ENCODE results near the gene CLCN7. TPM values are rescaled to one million over a fixed set of nuclear protein-coding genes. Genes with fewer than 3 reads are reported as not detected.

The CLCN7 gene
- total RNA-seq, 2 donors from 2014 or later: 44.8 to 63.9 TPM

GRCh38 chr16:1496464-1496863 lies 21.6 kb upstream of the CLCN7 start:
- Mint-ChIP-seq H3K27me3 (no peaks in the 10 kb centered on the region), H3K36me3 (ENCODE audit: low read depth) (peaks cover 32% of the 10 kb centered on the region), H3K27ac (no peak overlapping the region), H3K4me3 (no peak overlapping the region), H3K9me3 (no peaks in the 10 kb centered on the region), H3K4me1 (no peaks in the 10 kb centered on the region)
- ATAC-seq (replicated peaks): no peak

- H3K27me3 Mint-ChIP-seq: no peaks in the 10 kb centered on the region
- no peak overlapping the region for H3K4me3 Mint-ChIP-seq
- H3K27ac Mint-ChIP-seq: no peak overlapping the region
- H3K9me3 Mint-ChIP-seq: no peaks in the 10 kb centered on the region
- ATAC-seq (replicated peaks): no peak
- H3K4me1 Mint-ChIP-seq: no peaks in the 10 kb centered on the region
- H3K36me3 Mint-ChIP-seq (ENCODE audit: low read depth): peaks cover 32% of the 10 kb centered on the region
Measured at GRCh38 chr16:1495889-1496262, 21.0 kb upstream of the CLCN7 start.

- no peaks in the 10 kb centered on the region for H3K27me3 Mint-ChIP-seq
- no peak overlapping the region for H3K27ac Mint-ChIP-seq
- no peaks in the 10 kb centered on the region for H3K4me1 Mint-ChIP-seq
- peak overlapping the region; percentile 87 for H3K4me3 Mint-ChIP-seq
- H3K36me3 Mint-ChIP-seq (ENCODE audit: low read depth): peaks cover 32% of the 10 kb centered on the region
- ATAC-seq (replicated peaks): no peak
- no peaks in the 10 kb centered on the region for H3K9me3 Mint-ChIP-seq
Measured at GRCh38 chr16:1495211-1495888, 20.5 kb upstream of the CLCN7 start.

GRCh38 chr16:1494711-1495110 lies 19.9 kb upstream of the CLCN7 start:
- H3K27me3 Mint-ChIP-seq: no peaks in the 10 kb centered on the region
- ATAC-seq (replicated peaks): no peak
- no peaks in the 10 kb centered on the region for H3K4me1 Mint-ChIP-seq
- H3K9me3 Mint-ChIP-seq: no peaks in the 10 kb centered on the region
- peaks cover 32% of the 10 kb centered on the region for H3K36me3 Mint-ChIP-seq (ENCODE audit: low read depth)
- H3K27ac Mint-ChIP-seq: no peak overlapping the region
- peak overlapping the region; percentile 87 for H3K4me3 Mint-ChIP-seq

- no peak for ATAC-seq (replicated peaks)
- H3K27me3 Mint-ChIP-seq: no peaks in the 10 kb centered on the region
- H3K4me3 Mint-ChIP-seq: peak overlapping the region; percentile 87
- H3K4me1 Mint-ChIP-seq: no peaks in the 10 kb centered on the region
- H3K9me3 Mint-ChIP-seq: no peaks in the 10 kb centered on the region
- H3K27ac Mint-ChIP-seq: no peak overlapping the region
- peaks cover 32% of the 10 kb centered on the region for H3K36me3 Mint-ChIP-seq (ENCODE audit: low read depth)
Measured at GRCh38 chr16:1494129-1494640, 19.4 kb upstream of the CLCN7 start.

GRCh38 chr16:1493746-1494094 lies 18.9 kb upstream of the CLCN7 start:
- Mint-ChIP-seq H3K27me3 (no peaks in the 10 kb centered on the region), H3K36me3 (ENCODE audit: low read depth) (peaks cover 29% of the 10 kb centered on the region), H3K27ac (no peak overlapping the region), H3K4me1 (no peaks in the 10 kb centered on the region), H3K9me3 (no peaks in the 10 kb centered on the region), H3K4me3 (peak overlapping the region; percentile 87)
- peak; percentile 16 for ATAC-seq (replicated peaks)

- H3K9me3 Mint-ChIP-seq: no peaks in the 10 kb centered on the region
- H3K36me3 Mint-ChIP-seq (ENCODE audit: low read depth): peaks cover 23% of the 10 kb centered on the region
- ATAC-seq (replicated peaks): peak; percentile 89
- peak within 1 kb of the TSS; percentile 93 for H3K27ac Mint-ChIP-seq
- peak within 1 kb of the TSS; percentile 87 for H3K4me3 Mint-ChIP-seq
- no peaks in the 10 kb centered on the region for H3K4me1 Mint-ChIP-seq
- no peaks in the 10 kb centered on the region for H3K27me3 Mint-ChIP-seq
Measured at GRCh38 chr16:1492923-1493745, 18.3 kb upstream of the CLCN7 start, which contains the start of gene TELO2. TELO2 (plus strand) TSS chr16:1493360; CDS start chr16:1494282, 922 bp downstream.

- ATAC-seq (replicated peaks): no peak
- Mint-ChIP-seq H3K27ac (peak overlapping the region; percentile 93), H3K4me1 (no peaks in the 10 kb centered on the region), H3K36me3 (ENCODE audit: low read depth) (peaks cover 15% of the 10 kb centered on the region), H3K27me3 (no peaks in the 10 kb centered on the region), H3K9me3 (no peaks in the 10 kb centered on the region), H3K4me3 (peak overlapping the region; percentile 87)
Measured at GRCh38 chr16:1492082-1492922, 17.5 kb upstream of the CLCN7 start.

- ATAC-seq (replicated peaks): no peak
- H3K36me3 Mint-ChIP-seq (ENCODE audit: low read depth): peaks cover 6% of the 10 kb centered on the region
- H3K9me3 Mint-ChIP-seq: no peaks in the 10 kb centered on the region
- H3K4me1 Mint-ChIP-seq: no peaks in the 10 kb centered on the region
- no peak overlapping the region for H3K4me3 Mint-ChIP-seq
- no peak overlapping the region for H3K27ac Mint-ChIP-seq
- no peaks in the 10 kb centered on the region for H3K27me3 Mint-ChIP-seq
Measured at GRCh38 chr16:1491327-1491726, 16.5 kb upstream of the CLCN7 start.

GRCh38 chr16:1489077-1489476 lies 14.2 kb upstream of the CLCN7 start:
- no peaks in the 10 kb centered on the region for H3K9me3 Mint-ChIP-seq
- no peaks in the 10 kb centered on the region for H3K27me3 Mint-ChIP-seq
- H3K4me3 Mint-ChIP-seq: no peak overlapping the region
- H3K27ac Mint-ChIP-seq: no peak overlapping the region
- no peak for ATAC-seq (replicated peaks)
- H3K36me3 Mint-ChIP-seq (ENCODE audit: low read depth): no peaks in the 10 kb centered on the region
- no peaks in the 10 kb centered on the region for H3K4me1 Mint-ChIP-seq

- Mint-ChIP-seq H3K36me3 (ENCODE audit: low read depth) (no peaks in the 10 kb centered on the region), H3K27ac (no peak within 1 kb of the TSS), H3K4me3 (no peak within 1 kb of the TSS), H3K4me1 (no peaks in the 10 kb centered on the region), H3K9me3 (no peaks in the 10 kb centered on the region), H3K27me3 (no peaks in the 10 kb centered on the region)
- ATAC-seq (replicated peaks): no peak
Measured at GRCh38 chr16:1488619-1489018, 13.8 kb upstream of the CLCN7 start, which contains the start of gene PTX4. PTX4 (minus strand) TSS chr16:1488944; CDS start chr16:1488909, 35 bp downstream.

GRCh38 chr16:1488054-1488601 lies 13.3 kb upstream of the CLCN7 start:
- no peak for ATAC-seq (replicated peaks)
- Mint-ChIP-seq H3K4me1 (no peaks in the 10 kb centered on the region), H3K4me3 (no peak overlapping the region), H3K27me3 (no peaks in the 10 kb centered on the region), H3K27ac (no peak overlapping the region), H3K9me3 (no peaks in the 10 kb centered on the region), H3K36me3 (ENCODE audit: low read depth) (no peaks in the 10 kb centered on the region)

- no peak for ATAC-seq (replicated peaks)
- Mint-ChIP-seq H3K27me3 (no peaks in the 10 kb centered on the region), H3K4me1 (no peaks in the 10 kb centered on the region), H3K36me3 (ENCODE audit: low read depth) (no peaks in the 10 kb centered on the region), H3K4me3 (no peak overlapping the region), H3K27ac (no peak overlapping the region), H3K9me3 (no peaks in the 10 kb centered on the region)
Measured at GRCh38 chr16:1487395-1488053, 12.7 kb upstream of the CLCN7 start.

Data from activated T-helper 17 cell treated with anti-CD3 and anti-CD28 coated beads, Interleukin-2, amount 50 U/mL, for 72 hours (primary cell).